ENCODE results near the gene DIO1.

The DIO1 gene

DNA sequence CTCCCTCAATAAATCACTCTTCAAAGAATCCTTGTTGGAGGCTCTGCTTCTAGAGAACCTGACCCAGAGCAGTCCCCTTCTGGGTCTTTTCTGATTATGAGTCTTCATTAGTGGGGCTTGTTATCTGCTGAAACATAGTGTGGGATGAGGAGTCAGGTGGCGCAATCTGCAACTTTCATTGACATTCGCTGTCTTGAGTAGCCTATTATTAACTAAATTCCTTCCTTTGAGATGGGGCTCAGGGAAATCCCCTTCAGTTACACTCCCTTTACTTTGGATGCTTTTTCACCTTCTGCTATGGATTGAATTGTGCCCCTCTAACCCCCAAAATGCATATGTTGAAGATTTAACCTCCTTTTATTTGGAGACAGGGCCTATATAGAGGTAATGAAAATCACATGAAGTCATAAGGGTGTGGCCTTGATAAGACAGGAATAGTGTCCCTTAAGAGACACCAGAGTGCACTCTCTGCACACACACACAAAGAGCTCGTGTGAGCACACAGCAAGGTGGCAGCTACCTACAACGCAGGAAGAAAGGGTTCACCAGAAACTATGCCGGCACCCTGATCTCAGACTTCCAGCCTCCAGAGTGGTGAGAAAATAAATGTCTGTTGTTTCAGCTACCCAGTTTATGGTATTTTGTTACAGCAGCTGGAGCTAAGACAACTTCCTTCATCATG lies 19.5 kb downstream of the DIO1 start:
- TF ChIP-seq, protein P1, sequence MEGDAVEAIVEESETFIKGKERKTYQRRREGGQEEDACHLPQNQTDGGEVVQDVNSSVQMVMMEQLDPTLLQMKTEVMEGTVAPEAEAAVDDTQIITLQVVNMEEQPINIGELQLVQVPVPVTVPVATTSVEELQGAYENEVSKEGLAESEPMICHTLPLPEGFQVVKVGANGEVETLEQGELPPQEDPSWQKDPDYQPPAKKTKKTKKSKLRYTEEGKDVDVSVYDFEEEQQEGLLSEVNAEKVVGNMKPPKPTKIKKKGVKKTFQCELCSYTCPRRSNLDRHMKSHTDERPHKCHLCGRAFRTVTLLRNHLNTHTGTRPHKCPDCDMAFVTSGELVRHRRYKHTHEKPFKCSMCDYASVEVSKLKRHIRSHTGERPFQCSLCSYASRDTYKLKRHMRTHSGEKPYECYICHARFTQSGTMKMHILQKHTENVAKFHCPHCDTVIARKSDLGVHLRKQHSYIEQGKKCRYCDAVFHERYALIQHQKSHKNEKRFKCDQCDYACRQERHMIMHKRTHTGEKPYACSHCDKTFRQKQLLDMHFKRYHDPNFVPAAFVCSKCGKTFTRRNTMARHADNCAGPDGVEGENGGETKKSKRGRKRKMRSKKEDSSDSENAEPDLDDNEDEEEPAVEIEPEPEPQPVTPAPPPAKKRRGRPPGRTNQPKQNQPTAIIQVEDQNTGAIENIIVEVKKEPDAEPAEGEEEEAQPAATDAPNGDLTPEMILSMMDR (IDR thresholded peaks at IDR 0.05; ENCODE audit: low read length): no peak
- TF ChIP-seq EZH2 (IDR thresholded peaks at IDR 0.05; ENCODE audit: borderline replicate concordance, low read length): no peak
- Histone ChIP-seq H2AFZ (ENCODE audit: low read length) (no peak overlapping the region), H3K9ac (ENCODE audit: low read length) (no peak overlapping the region), H3K4me2 (ENCODE audit: low read length) (no peak overlapping the region), H4K20me1 (ENCODE audit: insufficient read depth, low read length) (no peaks in the 10 kb centered on the region), H3F3A (ENCODE audit: insufficient read depth, low read length) (no peaks in the 10 kb centered on the region), H3K27ac (ENCODE audit: low read depth, low read length, poor library complexity, severe bottlenecking) (no peak overlapping the region), H3K9me3 (ENCODE audit: low read length) (no peaks in the 10 kb centered on the region), H3K4me3 (ENCODE audit: low read depth, low read length, poor library complexity, severe bottlenecking) (no peak overlapping the region), H3K36me3 (ENCODE audit: insufficient read depth, low read length) (peaks cover 3% of the 10 kb centered on the region; the same call in 1 of the 2 replicates), H3K4me1 (ENCODE audit: insufficient read depth, low read length, severe bottlenecking) (no peaks in the 10 kb centered on the region), H3K79me2 (ENCODE audit: insufficient read depth, low read length) (no peaks in the 10 kb centered on the region), H3K27me3 (ENCODE audit: insufficient read depth, low read length) (no peaks in the 10 kb centered on the region), H3K9me2 (ENCODE audit: low read depth, low read length) (no peaks in the 10 kb centered on the region)

GRCh38 chr1:53918343-53918742 lies 24.4 kb downstream of the DIO1 start:
- H3K9me2 ChIP-seq (ENCODE audit: low read depth, low read length): no peaks in the 10 kb centered on the region
- H3K79me2 ChIP-seq (ENCODE audit: insufficient read depth, low read length): no peaks in the 10 kb centered on the region
- H3K4me1 ChIP-seq (ENCODE audit: insufficient read depth, low read length, severe bottlenecking): no peaks in the 10 kb centered on the region
- TF ChIP-seq, protein P1 (IDR thresholded peaks at IDR 0.05; ENCODE audit: low read length): no peak
- TF ChIP-seq EZH2 (IDR thresholded peaks at IDR 0.05; ENCODE audit: borderline replicate concordance, low read length): no peak
- H4K20me1 ChIP-seq (ENCODE audit: insufficient read depth, low read length): no peaks in the 10 kb centered on the region
- H3K36me3 ChIP-seq (ENCODE audit: insufficient read depth, low read length): peaks cover 38% of the 10 kb centered on the region
- H3F3A ChIP-seq (ENCODE audit: insufficient read depth, low read length): no peaks in the 10 kb centered on the region
- no peaks in the 10 kb centered on the region for H3K9me3 ChIP-seq (ENCODE audit: low read length)
- H3K4me3 ChIP-seq (ENCODE audit: low read depth, low read length, poor library complexity, severe bottlenecking): no peak overlapping the region
- H3K27ac ChIP-seq (ENCODE audit: low read depth, low read length, poor library complexity, severe bottlenecking): no peak overlapping the region
- no peak overlapping the region for H3K9ac ChIP-seq (ENCODE audit: low read length)
- H2AFZ ChIP-seq (ENCODE audit: low read length): no peak overlapping the region
- H3K4me2 ChIP-seq (ENCODE audit: low read length): no peak overlapping the region
- H3K27me3 ChIP-seq (ENCODE audit: insufficient read depth, low read length): no peaks in the 10 kb centered on the region

DNA sequence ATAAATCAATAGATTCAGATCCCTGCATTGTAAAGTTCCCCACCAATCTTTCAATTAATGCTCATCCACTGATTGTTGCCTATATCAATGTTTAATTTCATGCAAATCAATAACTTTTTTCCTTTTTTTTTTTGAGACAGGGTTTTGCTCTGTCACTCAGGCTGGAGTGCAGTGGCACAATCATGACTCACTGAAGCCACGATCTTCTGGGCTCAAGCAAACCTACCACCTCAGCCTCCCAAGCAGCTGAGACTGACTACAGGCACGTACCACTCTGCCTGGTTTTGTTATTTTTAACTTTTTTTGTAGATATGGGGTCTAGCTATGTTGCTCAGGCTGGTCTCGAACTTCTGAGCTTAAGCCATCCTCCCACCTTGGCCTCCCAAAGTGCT lies 25.7 kb downstream of the DIO1 start:
- H3K27me3 ChIP-seq (ENCODE audit: insufficient read depth, low read length): no peaks in the 10 kb centered on the region
- no peak overlapping the region for H3K4me2 ChIP-seq (ENCODE audit: low read length)
- no peak overlapping the region for H3K9ac ChIP-seq (ENCODE audit: low read length)
- H2AFZ ChIP-seq (ENCODE audit: low read length): no peak overlapping the region
- H3K36me3 ChIP-seq (ENCODE audit: insufficient read depth, low read length): peaks cover 44% of the 10 kb centered on the region
- no peaks in the 10 kb centered on the region for H3K79me2 ChIP-seq (ENCODE audit: insufficient read depth, low read length)
- H3F3A ChIP-seq (ENCODE audit: insufficient read depth, low read length): no peaks in the 10 kb centered on the region
- H3K4me3 ChIP-seq (ENCODE audit: low read depth, low read length, poor library complexity, severe bottlenecking): no peak overlapping the region
- H3K9me2 ChIP-seq (ENCODE audit: low read depth, low read length): no peaks in the 10 kb centered on the region
- no peaks in the 10 kb centered on the region for H4K20me1 ChIP-seq (ENCODE audit: insufficient read depth, low read length)
- H3K9me3 ChIP-seq (ENCODE audit: low read length): no peaks in the 10 kb centered on the region
- no peaks in the 10 kb centered on the region for H3K4me1 ChIP-seq (ENCODE audit: insufficient read depth, low read length, severe bottlenecking)
- TF ChIP-seq, protein P1 (IDR thresholded peaks at IDR 0.05; ENCODE audit: low read length): no peak
- no peak for TF ChIP-seq EZH2 (IDR thresholded peaks at IDR 0.05; ENCODE audit: borderline replicate concordance, low read length)
- no peak overlapping the region for H3K27ac ChIP-seq (ENCODE audit: low read depth, low read length, poor library complexity, severe bottlenecking)

Measured in OCI-LY1 (cell line).